Activated CD4-positive, alpha-beta T cell treated with anti-CD3 and anti-CD28 coated beads, Interleukin-2, amount 10 ng/mL, durations not matched to agents 7 days and 5 days (primary cell): Measurements from ENCODE around the gene EMX2. TPM values are rescaled to one million over a fixed set of nuclear protein-coding genes. Genes with fewer than 3 reads are reported as not detected.
"Not testable (repeated sequence)": the region's sequence is repeated elsewhere in the genome, so short reads cannot be mapped to it uniquely, and the experiment has no call there.

Experiments
- CTCF ChIA-PET: fragments of 350-600 bp; sonication (Branson Sonifier 250); formaldehyde crosslinking; loops from one replicate; lab custom pipeline; 2021; ENCODE audit warnings: antibody characterized with exemption; lab: Charles Lee
- POLR2A ChIA-PET: fragments of 350-600 bp; sonication (Branson Sonifier 250); formaldehyde crosslinking; loops from one replicate; lab custom pipeline; 2021; ENCODE audit warnings: antibody characterized with exemption; lab: Charles Lee
- DNase-seq: peaks from one replicate; pipeline ENCODE4 v3.0.0-alpha.2; 2020
- H3K27ac Mint-ChIP-seq: one replicate; pipeline ENCODE4 v1.8.0; 2021; ENCODE audit warnings: mild to moderate bottlenecking, moderate library complexity, mixed read lengths
- H3K27me3 Mint-ChIP-seq: one replicate; pipeline ENCODE4 v1.8.0; 2021; ENCODE audit warnings: mixed read lengths
- H3K36me3 Mint-ChIP-seq: one replicate; pipeline ENCODE4 v1.8.0; 2021; ENCODE audit warnings: low read depth, mixed read lengths
- H3K4me1 Mint-ChIP-seq: one replicate; pipeline ENCODE4 v1.8.0; 2021; ENCODE audit warnings: mixed read lengths
- H3K4me3 Mint-ChIP-seq: one replicate; pipeline ENCODE4 v1.8.0; 2021; ENCODE audit warnings: mild to moderate bottlenecking, moderate library complexity, mixed read lengths
- H3K9me3 Mint-ChIP-seq: one replicate; pipeline ENCODE4 v1.8.0; 2021; ENCODE audit warnings: mixed read lengths
- total RNA-seq, 2 experiments: library from RNA; stranded (reverse); gene quantifications; one replicate each; pipeline ENCODE4 v1.2.3, GENCODE V29; 2021

The EMX2 gene
- total RNA-seq, 2 experiments from 2014 or later = not detected

DNA sequence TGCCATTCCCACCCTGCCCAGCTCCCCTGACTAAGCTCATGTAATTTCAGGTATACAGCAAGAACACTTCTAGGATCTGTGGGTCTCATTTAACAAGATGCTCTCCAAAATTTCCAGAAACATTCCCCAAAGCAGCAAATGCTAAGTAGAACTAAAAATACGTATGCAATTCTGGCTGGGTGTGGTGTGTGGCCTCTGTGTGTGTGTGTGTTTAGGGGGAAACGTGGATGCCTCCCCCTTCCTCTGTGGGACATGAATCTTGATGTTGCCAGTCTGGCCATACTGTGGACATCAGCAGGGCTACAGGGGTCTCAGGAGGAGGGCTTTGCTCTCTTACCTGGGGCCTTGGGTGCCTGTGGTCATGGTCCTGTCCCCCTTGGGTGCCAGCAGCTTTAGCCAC lies 18.4 kb downstream of the EMX2 start:
- no peak for DNase-seq
- H3K27ac Mint-ChIP-seq = no peak overlapping the region
- CTCF ChIA-PET = no interaction called here
- H3K9me3 Mint-ChIP-seq = no peaks in the 10 kb centered on the region
- H3K4me3 Mint-ChIP-seq = no peak overlapping the region
- H3K4me1 Mint-ChIP-seq = no peaks in the 10 kb centered on the region
- peaks cover 2% of the 10 kb centered on the region for H3K27me3 Mint-ChIP-seq
- POLR2A ChIA-PET = no interaction called here
- no peaks in the 10 kb centered on the region for H3K36me3 Mint-ChIP-seq

DNA sequence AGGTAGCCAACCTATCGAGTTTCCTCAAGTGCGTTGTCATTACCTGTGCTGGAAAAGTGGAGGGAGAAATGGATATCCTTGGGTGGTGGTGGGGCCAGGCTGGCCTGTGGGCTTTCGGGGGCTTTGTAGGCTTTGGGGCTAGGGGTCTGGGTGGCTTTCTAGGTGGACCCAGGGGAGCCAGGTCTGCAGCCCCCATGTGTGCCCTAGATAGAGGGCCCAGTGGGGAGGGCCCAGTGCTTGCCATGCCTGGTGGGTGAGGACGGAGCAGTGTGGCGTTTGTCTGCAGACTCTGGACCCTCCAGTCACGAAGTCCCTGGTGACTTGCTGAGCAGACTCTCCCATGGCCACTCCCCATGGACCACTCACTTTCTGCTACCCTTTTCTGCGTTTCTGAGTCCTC lies 19.7 kb downstream of the EMX2 start:
- CTCF ChIA-PET = no interaction called here
- POLR2A ChIA-PET = no interaction called here

DNA sequence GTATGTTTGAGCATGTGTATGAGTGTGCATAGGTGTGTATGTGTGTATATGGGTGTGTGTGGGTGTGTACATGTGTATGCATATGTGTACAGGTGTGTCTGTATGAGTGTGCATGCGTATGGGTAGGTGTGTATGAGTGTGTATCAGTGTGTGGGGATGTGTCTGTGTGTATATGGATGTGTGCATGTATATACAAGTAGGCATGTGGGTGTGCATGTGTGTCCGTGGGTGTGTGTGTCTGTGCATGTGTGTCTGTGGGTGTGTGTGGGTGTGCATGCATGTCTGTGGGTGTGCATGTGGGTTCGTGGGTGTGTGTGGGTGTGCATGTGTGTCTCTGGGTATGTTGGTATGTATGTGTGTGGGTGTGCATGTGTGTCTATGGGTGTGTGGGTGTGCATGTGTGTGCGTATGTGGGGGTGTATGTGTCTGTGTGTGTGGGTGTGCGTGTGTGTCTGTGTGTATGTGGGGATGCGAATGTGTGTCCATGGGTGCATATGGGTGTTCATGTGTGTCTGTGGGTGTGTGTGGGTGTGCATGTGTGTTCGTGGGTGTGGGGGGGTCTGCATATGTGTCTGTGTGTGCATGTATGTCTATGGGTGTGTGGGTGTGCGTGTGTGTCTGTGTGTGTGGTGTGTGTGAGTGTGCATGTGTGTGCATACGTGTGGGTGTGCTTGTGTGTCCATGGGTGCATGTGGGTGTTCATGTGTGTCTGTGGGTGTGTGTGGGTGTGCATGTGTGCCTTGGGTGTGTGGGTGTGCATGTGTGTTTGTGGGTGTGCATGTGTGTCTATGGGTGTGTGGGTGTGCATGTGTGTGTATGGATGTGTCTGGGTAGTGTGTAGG lies 20.6 kb downstream of the EMX2 start:
- Mint-ChIP-seq H3K27ac (no peak overlapping the region), H3K4me1 (no peaks in the 10 kb centered on the region), H3K36me3 (no peaks in the 10 kb centered on the region), H3K4me3 (no peak overlapping the region), H3K9me3 (no peaks in the 10 kb centered on the region), H3K27me3 (peaks cover 2% of the 10 kb centered on the region)
- DNase-seq = no peak
- CTCF ChIA-PET = no interaction called here
- POLR2A ChIA-PET = no interaction called here

More for the DNA sequence above, 19.7 kb downstream of the EMX2 start:
- Mint-ChIP-seq H3K4me3 (no peak overlapping the region), H3K9me3 (no peaks in the 10 kb centered on the region), H3K27ac (no peak overlapping the region), H3K36me3 (no peaks in the 10 kb centered on the region), H3K27me3 (peaks cover 2% of the 10 kb centered on the region), H3K4me1 (no peaks in the 10 kb centered on the region)
- DNase-seq = no peak

DNA sequence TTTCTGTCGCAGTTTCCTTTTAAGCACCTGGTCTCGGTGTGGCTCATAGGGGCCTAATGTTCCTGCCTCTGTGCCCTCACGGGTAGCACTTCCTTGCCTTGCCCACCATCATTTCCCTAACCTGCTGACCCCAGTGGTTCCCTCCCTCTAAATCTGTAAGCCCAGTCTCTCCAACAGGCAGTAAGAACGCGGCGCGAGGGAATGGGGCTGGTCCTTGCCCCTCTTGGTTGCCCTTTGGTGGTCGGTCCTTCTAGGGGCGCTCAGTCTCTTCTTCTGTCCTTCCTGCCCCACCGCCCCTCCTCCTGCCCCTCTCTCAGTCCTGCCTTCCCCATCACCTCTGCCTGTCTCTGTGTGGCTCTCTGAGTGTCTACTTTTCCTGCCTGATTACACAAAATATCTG lies 21.2 kb downstream of the EMX2 start:
- Mint-ChIP-seq H3K27ac (no peak overlapping the region), H3K9me3 (no peaks in the 10 kb centered on the region), H3K4me3 (no peak overlapping the region), H3K4me1 (no peaks in the 10 kb centered on the region), H3K27me3 (peaks cover 2% of the 10 kb centered on the region), H3K36me3 (no peaks in the 10 kb centered on the region)
- POLR2A ChIA-PET = no interaction called here
- DNase-seq = no peak
- CTCF ChIA-PET = no interaction called here

DNA sequence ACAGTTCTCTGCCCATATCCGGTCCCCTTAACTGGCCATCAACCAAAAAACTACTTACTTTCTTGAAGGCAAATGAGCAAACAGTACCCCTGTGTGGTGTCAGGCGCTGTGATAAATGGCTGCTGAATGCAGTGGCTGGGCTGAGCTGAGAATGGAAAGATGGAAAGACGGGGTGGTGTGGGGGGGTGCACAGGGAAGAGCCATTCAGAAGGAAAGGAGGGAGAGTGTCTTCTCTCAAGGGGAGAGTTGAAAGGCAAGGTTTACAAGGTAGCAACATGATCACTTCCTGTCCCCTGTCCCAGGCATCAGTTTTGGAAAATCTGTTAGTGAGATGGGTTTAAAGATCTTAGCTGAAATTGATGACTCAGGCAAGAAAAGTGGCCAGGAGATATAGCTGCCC lies 22.5 kb downstream of the EMX2 start:
- POLR2A ChIA-PET = interaction anchor here (0.6 kb wide), 1 partner anchor 32 kb away, joined by 3 read pairs; no protein-coding TSS in a partner anchor
- CTCF ChIA-PET = no interaction called here
- Mint-ChIP-seq H3K4me3 (no peak overlapping the region), H3K9me3 (no peaks in the 10 kb centered on the region), H3K27me3 (peaks cover 2% of the 10 kb centered on the region), H3K36me3 (no peaks in the 10 kb centered on the region), H3K27ac (no peak overlapping the region), H3K4me1 (no peaks in the 10 kb centered on the region)
- no peak for DNase-seq

DNA sequence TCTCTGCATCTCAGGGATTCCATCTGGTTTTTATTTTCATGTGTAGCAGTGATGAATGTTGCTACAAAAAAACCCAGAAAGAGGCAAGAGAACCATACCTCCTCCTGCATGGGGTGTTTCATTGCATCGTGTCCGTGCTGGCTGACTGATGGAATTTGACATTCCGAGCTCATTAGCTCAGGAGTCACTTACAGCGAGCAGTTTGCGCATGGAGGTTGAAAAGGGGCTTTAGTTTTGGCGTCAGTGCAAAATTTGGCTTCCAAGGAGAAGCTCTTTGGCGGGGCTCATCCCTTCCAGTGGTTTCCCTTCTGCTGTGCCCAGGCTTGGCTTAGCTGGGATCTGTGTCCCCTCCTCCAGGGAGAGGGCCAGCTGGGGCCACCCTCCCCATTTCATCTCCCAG lies 25.8 kb downstream of the EMX2 start:
- no peaks in the 10 kb centered on the region for H3K4me1 Mint-ChIP-seq
- H3K27me3 Mint-ChIP-seq = peaks cover 10% of the 10 kb centered on the region
- ChIA-PET POLR2A (no interaction called here), CTCF (no interaction called here)
- no peak overlapping the region for H3K4me3 Mint-ChIP-seq
- H3K27ac Mint-ChIP-seq = no peak overlapping the region
- no peak for DNase-seq
- no peaks in the 10 kb centered on the region for H3K36me3 Mint-ChIP-seq
- no peaks in the 10 kb centered on the region for H3K9me3 Mint-ChIP-seq

DNA sequence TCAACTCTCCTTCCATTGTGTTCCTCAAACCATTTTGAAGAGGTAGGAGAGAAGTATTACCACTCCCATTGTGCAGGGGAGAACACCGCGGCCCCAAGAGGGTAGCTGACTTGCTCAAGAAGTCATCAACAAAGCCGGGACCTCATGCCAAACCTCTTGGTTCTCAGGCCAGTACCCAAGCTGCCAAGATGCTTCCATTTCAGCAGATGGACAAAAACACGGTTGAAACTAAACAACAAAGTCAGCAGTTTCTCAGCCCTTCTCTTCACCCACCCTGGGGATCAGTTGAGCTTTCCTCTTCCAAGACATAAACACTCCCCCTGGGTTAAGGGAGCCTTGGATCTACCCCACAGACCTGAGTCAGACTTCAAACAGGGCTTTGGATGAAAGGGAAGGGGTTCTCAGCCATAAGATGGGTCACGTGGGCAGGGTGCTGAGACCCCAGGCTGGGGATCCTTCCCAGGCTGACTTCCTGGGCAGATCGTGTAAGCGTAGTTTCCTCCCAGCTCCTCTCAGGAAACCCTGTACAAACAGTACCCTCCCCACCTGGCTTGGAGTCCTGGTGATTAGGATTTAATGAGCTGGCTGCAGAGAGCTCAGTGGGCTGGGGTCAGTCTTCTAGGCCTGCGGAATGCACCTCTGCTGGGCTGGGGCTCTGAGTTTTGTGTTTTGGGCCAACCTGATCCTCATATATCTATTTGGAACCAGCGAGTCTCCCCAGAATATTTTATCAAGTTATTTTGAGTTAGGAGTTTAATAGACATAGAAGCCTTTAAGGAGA lies 27.3 kb downstream of the EMX2 start:
- no peaks in the 10 kb centered on the region for H3K4me1 Mint-ChIP-seq
- H3K4me3 Mint-ChIP-seq = no peak overlapping the region
- ChIA-PET CTCF (no interaction called here), POLR2A (no interaction called here)
- no peaks in the 10 kb centered on the region for H3K36me3 Mint-ChIP-seq
- H3K27ac Mint-ChIP-seq = no peak overlapping the region
- no peak for DNase-seq
- H3K9me3 Mint-ChIP-seq = no peaks in the 10 kb centered on the region
- H3K27me3 Mint-ChIP-seq = peaks cover 10% of the 10 kb centered on the region

DNA sequence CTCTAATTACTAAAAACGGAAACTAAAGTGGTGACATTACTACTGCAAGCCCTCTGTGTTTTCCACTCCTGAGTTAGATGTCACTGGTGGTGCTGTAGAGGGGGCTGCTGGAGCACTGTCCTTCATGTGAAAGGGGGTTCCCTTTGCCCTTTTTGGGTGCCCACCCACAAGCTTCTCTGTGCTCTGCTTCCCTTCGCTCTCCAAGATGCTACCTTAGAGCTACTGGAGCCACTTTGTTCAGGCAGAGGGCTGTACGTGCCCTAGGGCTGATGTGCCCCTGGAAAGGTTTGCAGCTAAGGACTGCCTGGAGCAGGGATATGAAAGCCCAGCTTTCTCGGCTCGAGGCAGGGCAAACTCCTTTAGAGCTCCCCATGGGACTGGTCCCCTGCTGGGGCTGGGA lies 28.3 kb downstream of the EMX2 start:
- no peak for DNase-seq
- no peaks in the 10 kb centered on the region for H3K9me3 Mint-ChIP-seq
- H3K4me3 Mint-ChIP-seq = no peak overlapping the region
- H3K27me3 Mint-ChIP-seq = peaks cover 7% of the 10 kb centered on the region
- no peaks in the 10 kb centered on the region for H3K4me1 Mint-ChIP-seq
- CTCF ChIA-PET = no interaction called here
- H3K27ac Mint-ChIP-seq = no peak overlapping the region
- H3K36me3 Mint-ChIP-seq = no peaks in the 10 kb centered on the region
- POLR2A ChIA-PET = no interaction called here

DNA sequence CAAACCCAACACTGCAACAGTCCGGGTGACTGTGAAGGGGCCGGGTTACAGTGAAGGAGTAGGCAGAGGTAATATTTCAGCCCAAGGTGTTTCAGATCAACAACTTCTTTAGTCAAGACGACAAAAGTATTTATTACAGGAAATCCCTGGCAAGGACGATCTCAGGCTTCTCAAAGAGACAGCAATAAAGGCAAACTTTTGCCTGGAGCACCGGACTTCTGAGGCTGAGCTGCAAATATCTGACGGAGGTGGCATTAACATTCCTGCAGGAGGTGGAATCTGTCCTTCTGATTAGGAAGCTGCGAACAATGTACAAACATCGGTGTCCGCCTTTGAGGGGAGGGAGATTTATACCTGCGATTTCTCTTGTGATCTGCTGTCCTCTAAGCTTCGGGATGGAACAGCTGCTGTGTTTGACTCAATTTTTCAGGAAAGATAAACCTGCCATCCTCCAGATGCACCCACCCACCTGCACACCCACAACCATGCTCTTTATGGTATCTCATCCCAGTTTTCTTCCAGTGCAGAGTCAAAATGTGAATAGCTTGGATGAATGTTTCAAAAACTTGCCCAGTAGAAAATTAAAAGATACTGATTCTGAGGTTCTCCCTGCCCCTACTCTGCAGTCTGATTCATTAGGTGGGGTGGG lies 32.1 kb downstream of the EMX2 start:
- CTCF ChIA-PET = no interaction called here
- no peak overlapping the region for H3K4me3 Mint-ChIP-seq

DNA sequence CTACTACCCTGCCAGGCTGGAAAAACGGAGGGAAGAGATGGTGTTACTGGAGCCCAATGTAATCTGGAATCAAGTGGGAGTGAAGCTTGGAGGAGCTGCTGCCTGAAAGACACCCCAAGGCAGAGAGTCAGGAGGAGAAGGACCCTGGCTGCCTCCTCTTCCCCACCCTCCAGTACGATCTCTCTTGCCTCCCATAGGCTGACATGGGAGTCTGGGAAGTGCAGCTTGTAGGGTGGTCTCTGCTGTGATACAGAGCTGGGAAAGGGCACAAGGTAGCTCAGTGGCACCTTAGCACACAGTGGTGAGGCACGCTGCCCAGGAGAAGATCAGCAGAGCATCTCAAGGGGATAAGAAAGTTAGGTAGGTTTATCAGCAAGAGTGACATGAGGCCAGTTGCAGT lies 35.9 kb downstream of the EMX2 start:
- no peaks in the 10 kb centered on the region for H3K9me3 Mint-ChIP-seq
- no peak overlapping the region for H3K27ac Mint-ChIP-seq
- ChIA-PET POLR2A (no interaction called here), CTCF (no interaction called here)
- H3K27me3 Mint-ChIP-seq = peaks cover 5% of the 10 kb centered on the region
- DNase-seq = no peak
- no peaks in the 10 kb centered on the region for H3K36me3 Mint-ChIP-seq
- no peak overlapping the region for H3K4me3 Mint-ChIP-seq
- no peaks in the 10 kb centered on the region for H3K4me1 Mint-ChIP-seq

More for the DNA sequence above, 32.1 kb downstream of the EMX2 start:
- H3K9me3 Mint-ChIP-seq = no peaks in the 10 kb centered on the region
- DNase-seq = no peak
- H3K36me3 Mint-ChIP-seq = no peaks in the 10 kb centered on the region
- H3K4me1 Mint-ChIP-seq = no peaks in the 10 kb centered on the region
- POLR2A ChIA-PET = no interaction called here
- no peak overlapping the region for H3K27ac Mint-ChIP-seq
- H3K27me3 Mint-ChIP-seq = peaks cover 7% of the 10 kb centered on the region

DNA sequence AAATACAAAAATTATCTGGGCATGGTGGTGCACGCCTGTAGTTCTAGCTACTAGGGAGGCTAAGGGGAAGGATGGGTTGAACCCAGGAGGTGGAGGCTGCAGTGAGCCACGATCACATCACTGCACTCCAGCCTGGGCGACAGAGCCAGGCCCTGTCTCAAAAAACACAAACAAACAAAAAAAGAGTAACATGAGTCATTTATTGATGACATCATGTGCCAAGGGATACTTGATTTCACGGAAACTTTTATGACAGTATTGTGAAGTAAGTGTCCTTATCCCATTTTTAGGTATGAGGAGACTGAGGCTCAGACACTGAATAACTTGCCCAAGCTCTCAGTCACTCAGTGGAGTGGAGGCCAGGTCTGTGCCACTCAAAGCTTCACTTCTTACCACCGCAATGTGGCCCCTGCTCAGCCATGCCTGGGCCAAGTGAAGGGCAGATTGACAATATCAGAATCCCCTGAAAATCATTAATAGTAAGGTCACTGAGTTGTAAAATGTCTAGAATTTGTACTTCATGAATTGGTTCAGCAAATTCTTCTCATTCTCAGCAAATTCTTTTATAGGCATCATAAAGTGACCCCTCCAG lies 36.5 kb downstream of the EMX2 start:
- Mint-ChIP-seq H3K27ac (no peak overlapping the region), H3K4me1 (no peaks in the 10 kb centered on the region), H3K27me3 (peaks cover 5% of the 10 kb centered on the region), H3K9me3 (no peaks in the 10 kb centered on the region), H3K36me3 (no peaks in the 10 kb centered on the region), H3K4me3 (no peak overlapping the region)
- ChIA-PET POLR2A (no interaction called here), CTCF (no interaction called here)
- no peak for DNase-seq

DNA sequence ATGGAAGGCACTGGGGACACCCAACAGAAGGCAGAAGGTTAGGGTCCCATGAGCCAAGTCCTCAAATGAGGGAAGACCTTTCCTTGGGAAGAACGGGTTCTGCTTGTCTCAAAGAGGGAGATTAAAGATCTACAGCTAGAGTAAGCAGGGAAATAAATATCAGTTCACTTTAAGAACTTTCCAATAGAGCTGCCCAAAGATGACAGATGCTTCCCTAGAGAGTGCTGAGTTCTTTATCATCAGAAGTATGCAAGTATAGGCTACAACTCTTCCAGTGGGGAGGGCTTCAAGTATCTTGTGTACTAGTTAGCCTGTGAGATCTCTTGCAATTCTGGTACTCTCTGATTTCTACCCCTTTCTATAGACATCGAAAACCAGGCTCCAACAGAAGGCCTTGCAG lies 39.4 kb downstream of the EMX2 start:
- peaks cover 5% of the 10 kb centered on the region for H3K27me3 Mint-ChIP-seq
- no peak overlapping the region for H3K27ac Mint-ChIP-seq
- H3K4me3 Mint-ChIP-seq = no peak overlapping the region
- H3K36me3 Mint-ChIP-seq = no peaks in the 10 kb centered on the region
- ChIA-PET POLR2A (no interaction called here), CTCF (no interaction called here)
- no peaks in the 10 kb centered on the region for H3K4me1 Mint-ChIP-seq
- H3K9me3 Mint-ChIP-seq = peaks cover 3% of the 10 kb centered on the region
- no peak for DNase-seq

DNA sequence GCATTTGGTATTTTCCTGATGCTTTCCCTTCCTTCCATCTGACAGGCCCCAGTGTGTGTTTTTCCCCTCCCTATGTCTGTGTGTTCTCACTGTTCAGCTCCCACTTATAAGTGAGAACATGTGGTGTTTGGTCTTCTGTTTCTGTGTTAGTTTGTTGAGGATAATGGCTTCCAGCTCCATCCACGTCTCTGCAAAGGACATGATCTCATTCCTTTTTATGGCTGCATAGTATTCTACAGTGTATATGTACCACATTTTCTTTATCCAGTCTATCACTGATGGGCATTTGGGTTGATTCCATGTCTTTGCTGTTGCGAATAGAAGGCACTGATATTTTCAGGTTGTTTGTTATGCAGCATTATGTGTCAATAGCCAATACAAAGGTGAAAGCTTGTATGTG lies 42.3 kb downstream of the EMX2 start:
- CTCF ChIA-PET = interaction anchor here (1.3 kb wide), 1 partner anchor 11 kb away, joined by 3 read pairs; no protein-coding TSS in a partner anchor
- H3K27ac Mint-ChIP-seq, H3K27me3 Mint-ChIP-seq, POLR2A ChIA-PET, H3K4me1 Mint-ChIP-seq, H3K4me3 Mint-ChIP-seq, H3K9me3 Mint-ChIP-seq, H3K36me3 Mint-ChIP-seq, DNase-seq: not testable (repeated sequence)
